ENCODE data around the gene OR2S2. TPM values are rescaled to one million over a fixed set of nuclear protein-coding genes. Genes with fewer than 3 reads are reported as not detected.

The OR2S2 gene
- polyA plus RNA-seq, 3 donors: not detected

GRCh38 chr9:35967042-35967441, 9.1 kb upstream of the OR2S2 start:
- no peak overlapping the region for H3K27ac ChIP-seq (ENCODE audit: low read depth, low read length)
- WGBS, 3 donors: 31 to 68% (median 61%) methylated on average over 2 of the region's 2 CpGs

- H3K27ac ChIP-seq (ENCODE audit: low read depth, low read length): no peak overlapping the region
- WGBS, 3 donors: 43 to 86% (median 75%) methylated on average over 4 of the region's 4 CpGs
Measured at GRCh38 chr9:35966433-35966832, 8.5 kb upstream of the OR2S2 start.

- WGBS, 3 donors: 73 to 87% (median 86%) methylated on average over 6 of the region's 6 CpGs
- H3K27ac ChIP-seq (ENCODE audit: low read depth, low read length): no peak overlapping the region
Measured at GRCh38 chr9:35965011-35965410, 7.1 kb upstream of the OR2S2 start.

- no peak overlapping the region for H3K27ac ChIP-seq (ENCODE audit: low read depth, low read length)
Measured at GRCh38 chr9:35962126-35962906, 4.4 kb upstream of the OR2S2 start.

GRCh38 chr9:35960039-35960655, 2.2 kb upstream of the OR2S2 start:
- no peak overlapping the region for H3K27ac ChIP-seq (ENCODE audit: low read depth, low read length)
- 65 to 72% (median 68%) methylated on average over 3 of the region's 3 CpGs for WGBS, 3 donors

More at GRCh38 chr9:35962126-35962906, 4.4 kb upstream of the OR2S2 start:
- WGBS, 3 donors: 55 to 71% (median 60%) methylated on average over 23 of the region's 23 CpGs

GRCh38 chr9:35956651-35957050, 1.3 kb downstream of the OR2S2 start:
- no peak overlapping the region for H3K27ac ChIP-seq (ENCODE audit: low read depth, low read length)
- WGBS, 3 donors: 64 to 85% (median 85%) methylated on average over 5 of the region's 5 CpGs

- 6 to 14% (median 14%) methylated on average over 6 of the region's 6 CpGs for WGBS, 3 donors
Measured at GRCh38 chr9:35954942-35955546, 2.9 kb downstream of the OR2S2 start.

GRCh38 chr9:35952526-35953191, 5.3 kb downstream of the OR2S2 start:
- H3K27ac ChIP-seq (ENCODE audit: low read depth, low read length): no peak overlapping the region
- 64 to 77% (median 75%) methylated on average over 6 of the region's 6 CpGs for WGBS, 3 donors

More at GRCh38 chr9:35954942-35955546, 2.9 kb downstream of the OR2S2 start:
- H3K27ac ChIP-seq (ENCODE audit: low read depth, low read length): no peak overlapping the region

GRCh38 chr9:35951736-35952135, 6.2 kb downstream of the OR2S2 start:
- 46 to 61% (median 50%) methylated on average over 6 of the region's 6 CpGs for WGBS, 3 donors
- no peak overlapping the region for H3K27ac ChIP-seq (ENCODE audit: low read depth, low read length)

GRCh38 chr9:35948901-35949318, 9.0 kb downstream of the OR2S2 start:
- WGBS, 3 donors: 36 to 50% (median 37%) methylated on average over 2 of the region's 2 CpGs
- no peak overlapping the region for H3K27ac ChIP-seq (ENCODE audit: low read depth, low read length)

GRCh38 chr9:35948451-35948850, 9.5 kb downstream of the OR2S2 start:
- no peak overlapping the region for H3K27ac ChIP-seq (ENCODE audit: low read depth, low read length)
- WGBS, 3 donors: 65 to 75% (median 74%) methylated on average over 2 of the region's 2 CpGs

- no peak overlapping the region for H3K27ac ChIP-seq (ENCODE audit: low read depth, low read length)
- WGBS, 3 donors: 25% methylated on average over 10 of the region's 10 CpGs
Measured at GRCh38 chr9:35945341-35946018, 12.5 kb downstream of the OR2S2 start.

GRCh38 chr9:35944841-35945240, 13.1 kb downstream of the OR2S2 start:
- H3K27ac ChIP-seq (ENCODE audit: low read depth, low read length): no peak overlapping the region
- 56 to 89% (median 75%) methylated on average over 3 of the region's 3 CpGs for WGBS, 3 donors

- WGBS, 3 donors: 68 to 93% (median 71%) methylated on average over 3 of the region's 3 CpGs
- H3K27ac ChIP-seq (ENCODE audit: low read depth, low read length): no peak overlapping the region
Measured at GRCh38 chr9:35944173-35944572, 13.8 kb downstream of the OR2S2 start.

- 86 to 95% (median 89%) methylated on average over 5 of the region's 5 CpGs for WGBS, 3 donors
- no peak overlapping the region for H3K27ac ChIP-seq (ENCODE audit: low read depth, low read length)
Measured at GRCh38 chr9:35942286-35942685, 15.7 kb downstream of the OR2S2 start.

GRCh38 chr9:35940458-35941407, 17.2 kb downstream of the OR2S2 start:
- H3K27ac ChIP-seq (ENCODE audit: low read depth, low read length): no peak overlapping the region
- WGBS, 3 donors: 63 to 65% (median 64%) methylated on average over 7 of the region's 7 CpGs

GRCh38 chr9:35939679-35940250, 18.2 kb downstream of the OR2S2 start:
- WGBS, 3 donors: 84 to 93% (median 92%) methylated on average over 8 of the region's 8 CpGs
- no peak overlapping the region for H3K27ac ChIP-seq (ENCODE audit: low read depth, low read length)
